Endothelial cell (in vitro differentiated cells): ENCODE results near the gene CTTNBP2. TPM values are rescaled to one million over a fixed set of nuclear protein-coding genes. Genes with fewer than 3 reads are reported as not detected.

ENCODE experiments used
- DNase-seq: peaks from one replicate; pipeline ENCODE4 v3.0.0; 2021; ENCODE audit warnings: low spot score
- H3K27ac Mint-ChIP-seq: one replicate; pipeline ENCODE4 v1.8.0; 2021; ENCODE audit warnings: mixed read lengths, inconsistent platforms; ENCODE audit not compliant: unreplicated experiment
- H3K27me3 Mint-ChIP-seq: one replicate; pipeline ENCODE4 v1.8.0; 2021; ENCODE audit warnings: mild to moderate bottlenecking, moderate library complexity, mixed read lengths, inconsistent platforms; ENCODE audit not compliant: unreplicated experiment
- H3K36me3 Mint-ChIP-seq: one replicate; pipeline ENCODE4 v1.8.0; 2021; ENCODE audit warnings: mild to moderate bottlenecking, low read depth, mixed read lengths, inconsistent platforms; ENCODE audit not compliant: unreplicated experiment
- H3K4me1 Mint-ChIP-seq: one replicate; pipeline ENCODE4 v1.8.0; 2021; ENCODE audit warnings: mild to moderate bottlenecking, mixed read lengths, inconsistent platforms; ENCODE audit not compliant: unreplicated experiment
- H3K4me3 Mint-ChIP-seq: one replicate; pipeline ENCODE4 v1.8.0; 2021; ENCODE audit warnings: mild to moderate bottlenecking, mixed read lengths, inconsistent platforms; ENCODE audit not compliant: unreplicated experiment
- H3K9me3 Mint-ChIP-seq: one replicate; pipeline ENCODE4 v1.8.0; 2021; ENCODE audit warnings: mixed read lengths, inconsistent platforms; ENCODE audit not compliant: unreplicated experiment
- total RNA-seq: library from RNA; stranded (reverse); fragmentation: NEBNext Ultra II Directional; extraction: Animal tissue kit (Norgen Biotek cat#: 25700); gene quantifications from one replicate; pipeline ENCODE4 v1.2.1, GENCODE V29; 2021; ENCODE audit not compliant: unreplicated experiment
- TF ChIP-seq, protein P1 (sequence below): fragments of 200-600 bp; sonication (generic); IDR thresholded peaks from one replicate; pipeline ENCODE4 v1.5.0; 2021; ENCODE audit warnings: antibody characterized with exemption; ENCODE audit not compliant: unreplicated experiment

The CTTNBP2 gene
- total RNA-seq, 1 donor from 2014 or later: 24.4 TPM

DNA sequence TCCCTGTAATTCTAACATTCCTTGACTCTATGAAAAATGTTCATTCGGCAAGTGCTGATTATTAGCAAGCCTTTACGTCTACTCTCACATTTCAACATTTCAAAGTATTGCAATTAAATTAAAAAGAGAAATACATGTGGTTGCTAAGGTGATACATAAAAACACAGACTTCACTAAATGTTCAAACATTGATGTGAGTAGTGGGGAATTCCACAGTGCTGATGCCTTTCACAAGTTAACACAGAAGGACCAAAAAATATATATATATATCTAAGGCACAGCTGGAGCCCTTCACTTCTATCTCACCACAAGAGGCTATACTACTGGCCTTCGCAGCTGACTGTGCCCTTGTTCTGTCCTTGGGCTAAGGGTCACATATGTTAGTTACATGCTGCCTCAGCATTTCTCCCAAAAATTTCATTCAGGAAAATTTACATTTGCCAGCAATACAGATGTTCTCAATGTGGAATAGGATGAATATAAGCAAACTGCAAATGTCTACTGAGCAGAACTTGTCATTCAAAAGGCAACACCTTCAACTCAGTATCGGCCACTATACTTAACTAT, 13.9 kb downstream of the CTTNBP2 start:
- Mint-ChIP-seq H3K4me1 (peaks cover 3% of the 10 kb centered on the region), H3K4me3 (no peak overlapping the region), H3K36me3 (peaks cover 8% of the 10 kb centered on the region), H3K27me3 (peaks cover 5% of the 10 kb centered on the region), H3K9me3 (no peaks in the 10 kb centered on the region), H3K27ac (no peak overlapping the region)
- TF ChIP-seq, protein P1, sequence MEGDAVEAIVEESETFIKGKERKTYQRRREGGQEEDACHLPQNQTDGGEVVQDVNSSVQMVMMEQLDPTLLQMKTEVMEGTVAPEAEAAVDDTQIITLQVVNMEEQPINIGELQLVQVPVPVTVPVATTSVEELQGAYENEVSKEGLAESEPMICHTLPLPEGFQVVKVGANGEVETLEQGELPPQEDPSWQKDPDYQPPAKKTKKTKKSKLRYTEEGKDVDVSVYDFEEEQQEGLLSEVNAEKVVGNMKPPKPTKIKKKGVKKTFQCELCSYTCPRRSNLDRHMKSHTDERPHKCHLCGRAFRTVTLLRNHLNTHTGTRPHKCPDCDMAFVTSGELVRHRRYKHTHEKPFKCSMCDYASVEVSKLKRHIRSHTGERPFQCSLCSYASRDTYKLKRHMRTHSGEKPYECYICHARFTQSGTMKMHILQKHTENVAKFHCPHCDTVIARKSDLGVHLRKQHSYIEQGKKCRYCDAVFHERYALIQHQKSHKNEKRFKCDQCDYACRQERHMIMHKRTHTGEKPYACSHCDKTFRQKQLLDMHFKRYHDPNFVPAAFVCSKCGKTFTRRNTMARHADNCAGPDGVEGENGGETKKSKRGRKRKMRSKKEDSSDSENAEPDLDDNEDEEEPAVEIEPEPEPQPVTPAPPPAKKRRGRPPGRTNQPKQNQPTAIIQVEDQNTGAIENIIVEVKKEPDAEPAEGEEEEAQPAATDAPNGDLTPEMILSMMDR: no peak
- DNase-seq: no peak

DNA sequence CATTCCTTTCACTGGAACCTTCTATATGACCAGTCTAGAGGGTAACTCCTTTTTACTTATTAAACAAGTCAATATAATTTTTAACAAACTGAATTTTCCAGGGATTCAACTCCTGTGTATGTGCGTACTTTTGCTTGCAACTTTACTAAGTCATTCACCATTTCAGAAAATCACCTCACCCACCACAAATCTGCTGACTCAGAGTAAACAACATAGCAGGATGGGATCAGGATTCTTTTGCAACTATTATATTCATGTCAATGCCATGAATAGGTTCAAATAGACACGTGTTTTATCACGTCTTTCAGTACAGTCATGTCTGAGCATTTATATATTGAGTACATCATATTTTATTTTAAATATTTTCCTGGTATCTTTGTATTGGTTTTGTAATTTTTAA, 14.5 kb downstream of the CTTNBP2 start:
- H3K4me1 Mint-ChIP-seq: peaks cover 3% of the 10 kb centered on the region
- peaks cover 5% of the 10 kb centered on the region for H3K27me3 Mint-ChIP-seq
- no peaks in the 10 kb centered on the region for H3K9me3 Mint-ChIP-seq

DNA sequence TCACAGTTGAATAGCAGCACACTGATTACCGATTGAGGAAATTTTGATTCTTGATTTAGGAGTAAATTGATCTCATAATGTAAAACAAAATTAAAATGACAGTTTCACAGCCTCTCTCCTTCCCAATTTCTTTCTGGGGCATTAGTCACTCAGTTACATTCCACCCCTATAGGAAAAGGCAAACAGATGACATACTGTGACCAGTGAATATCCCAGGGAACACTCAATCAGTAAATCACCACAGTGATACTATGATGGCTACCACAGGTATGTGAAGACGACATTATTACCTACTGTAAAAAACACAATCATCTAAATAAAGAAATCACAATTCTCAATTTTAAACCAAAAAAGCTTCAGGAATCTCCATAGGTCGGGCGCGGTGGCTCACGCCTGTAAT, 15.5 kb downstream of the CTTNBP2 start:
- Mint-ChIP-seq H3K4me1 (peaks cover 3% of the 10 kb centered on the region), H3K4me3 (no peak overlapping the region), H3K27me3 (peaks cover 5% of the 10 kb centered on the region), H3K9me3 (no peaks in the 10 kb centered on the region), H3K27ac (no peak overlapping the region), H3K36me3 (peaks cover 8% of the 10 kb centered on the region)
- TF ChIP-seq, protein P1: no peak
- DNase-seq: no peak

More for the DNA sequence above, 14.5 kb downstream of the CTTNBP2 start:
- TF ChIP-seq, protein P1: no peak
- H3K27ac Mint-ChIP-seq: no peak overlapping the region
- peaks cover 8% of the 10 kb centered on the region for H3K36me3 Mint-ChIP-seq
- H3K4me3 Mint-ChIP-seq: no peak overlapping the region
- no peak for DNase-seq

DNA sequence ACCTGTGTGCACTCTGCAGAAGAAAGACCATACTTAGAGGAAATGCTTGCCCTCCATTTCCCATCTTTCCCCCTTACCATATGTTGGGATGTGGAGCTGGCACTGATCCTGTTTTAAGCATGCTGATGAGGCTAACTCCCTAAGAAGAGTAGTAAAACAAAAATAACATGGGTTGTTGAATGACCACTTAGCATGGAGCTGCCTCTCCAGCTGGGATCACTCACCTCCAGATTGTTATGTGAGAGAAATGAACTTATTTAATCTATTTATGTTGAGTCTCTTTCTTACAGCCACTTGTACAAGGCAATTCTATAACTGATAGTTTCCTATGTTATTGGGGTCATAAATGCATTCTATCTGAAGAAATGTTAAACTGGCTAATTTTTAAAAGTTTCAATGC, 17.0 kb downstream of the CTTNBP2 start:
- no peak overlapping the region for H3K4me3 Mint-ChIP-seq
- no peaks in the 10 kb centered on the region for H3K4me1 Mint-ChIP-seq
- no peak overlapping the region for H3K27ac Mint-ChIP-seq
- H3K36me3 Mint-ChIP-seq: peaks cover 9% of the 10 kb centered on the region
- TF ChIP-seq, protein P1: no peak
- H3K27me3 Mint-ChIP-seq: peaks cover 2% of the 10 kb centered on the region
- no peaks in the 10 kb centered on the region for H3K9me3 Mint-ChIP-seq
- DNase-seq: no peak

DNA sequence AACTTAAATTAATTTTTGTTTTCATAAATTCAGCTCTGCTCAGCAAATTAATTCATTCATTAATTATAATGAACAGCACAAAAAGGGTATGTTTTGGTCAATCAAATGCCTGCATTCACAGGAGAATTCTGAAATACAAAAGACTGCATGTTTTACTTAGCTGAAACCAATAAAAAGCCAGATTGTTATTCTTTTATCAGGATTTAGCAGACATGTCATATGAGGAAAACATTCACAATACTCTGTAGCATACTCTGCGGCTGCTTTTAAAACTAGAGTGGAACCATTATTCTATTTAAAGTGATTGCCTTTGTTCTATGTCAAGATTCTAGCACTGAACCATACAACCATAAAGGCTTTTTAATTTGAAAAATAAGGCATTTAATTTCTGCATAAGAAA, 19.1 kb downstream of the CTTNBP2 start:
- Mint-ChIP-seq H3K36me3 (peaks cover 11% of the 10 kb centered on the region), H3K27me3 (no peaks in the 10 kb centered on the region), H3K4me3 (no peak overlapping the region), H3K27ac (no peak overlapping the region), H3K9me3 (no peaks in the 10 kb centered on the region), H3K4me1 (no peaks in the 10 kb centered on the region)
- TF ChIP-seq, protein P1: no peak
- no peak for DNase-seq
